Posterior vena cava (tissue), 2 donors: ENCODE measurements around the gene LTBP2. TPM values are rescaled to one million over a fixed set of nuclear protein-coding genes. Genes with fewer than 3 reads are reported as not detected.

Experiments used
- DNase-seq: peaks from one replicate; pipeline ENCODE4 v3.0.0-alpha.2; 2020; ENCODE audit warnings: low spot score
- intact Hi-C, 2 donors: fragments of 100-400 bp; cut with DNase I; formaldehyde crosslinking; loops; one replicate each; pipeline versions ENCODE4 v1.14.1 to v1.14.2; 2022 to 2023
- total RNA-seq, 2 donors: library from RNA; stranded (reverse); fragmentation: NEBNext Ultra II Directional; extraction: Animal tissue kit (Norgen Biotek cat#: 25700); gene quantifications; one replicate each; pipeline ENCODE4 v1.2.1, GENCODE V29; 2021
- donor health status: DM: yes; HTN: yes; CAD: no.
- donor health status: DM: yes; HTN: yes; CAD: no.

The LTBP2 gene
- total RNA-seq, 2 donors from 2014 or later: 141 to 168 TPM

DNA sequence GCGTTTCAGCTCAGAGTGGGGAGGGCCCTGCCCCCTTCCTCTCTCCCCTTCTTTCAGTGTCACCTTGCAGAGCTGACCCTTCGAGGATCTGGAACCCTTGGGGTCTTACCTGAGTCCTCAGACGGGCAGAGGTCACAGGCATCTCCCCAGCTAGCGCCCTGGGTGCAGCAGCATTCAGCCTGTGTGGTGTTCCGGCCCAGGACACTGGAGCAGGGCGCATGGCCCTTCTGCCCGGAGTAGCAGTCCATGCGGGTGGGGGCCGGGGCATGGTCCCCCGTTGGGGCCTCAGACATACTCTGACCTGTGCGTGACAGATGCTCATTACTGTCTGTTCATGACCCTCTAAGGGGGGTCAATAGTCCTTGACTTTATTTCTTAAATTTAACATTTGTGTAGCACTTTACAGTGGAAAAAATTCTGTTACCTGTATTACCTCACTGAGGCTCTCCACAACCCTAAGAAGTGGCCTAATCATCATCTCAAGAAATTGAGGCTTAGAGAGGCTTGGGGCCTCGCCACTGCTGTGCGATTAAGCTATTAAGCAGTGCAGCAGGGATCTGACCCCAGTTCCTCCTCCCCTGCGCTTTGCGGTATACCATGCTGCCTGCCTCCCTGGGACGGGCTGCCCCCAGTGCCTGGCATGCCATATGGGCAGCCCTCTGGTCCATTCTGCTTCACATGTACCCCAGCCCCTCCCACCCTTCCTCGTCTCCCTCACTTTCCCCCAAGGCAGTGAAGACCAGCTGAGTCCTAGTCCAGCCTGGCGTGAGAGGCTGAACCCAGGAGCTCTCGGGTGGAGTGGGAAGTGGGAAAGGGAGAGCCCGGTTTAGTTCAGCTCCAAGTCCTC, 106.9 kb downstream of the LTBP2 start:
- DNase-seq: no peak
- intact Hi-C loops: loop anchor here in 1 of 2 donors (5.0 kb wide), 1 partner anchor 102 kb away; no protein-coding TSS in a partner anchor

- no peak for DNase-seq
- intact Hi-C loops: loop anchor here in 1 of 2 donors (5.0 kb wide), 1 partner anchor 103 kb away; no protein-coding TSS in a partner anchor
Measured at GRCh38 chr14:74504412-74504811, 107.6 kb downstream of the LTBP2 start.

DNA sequence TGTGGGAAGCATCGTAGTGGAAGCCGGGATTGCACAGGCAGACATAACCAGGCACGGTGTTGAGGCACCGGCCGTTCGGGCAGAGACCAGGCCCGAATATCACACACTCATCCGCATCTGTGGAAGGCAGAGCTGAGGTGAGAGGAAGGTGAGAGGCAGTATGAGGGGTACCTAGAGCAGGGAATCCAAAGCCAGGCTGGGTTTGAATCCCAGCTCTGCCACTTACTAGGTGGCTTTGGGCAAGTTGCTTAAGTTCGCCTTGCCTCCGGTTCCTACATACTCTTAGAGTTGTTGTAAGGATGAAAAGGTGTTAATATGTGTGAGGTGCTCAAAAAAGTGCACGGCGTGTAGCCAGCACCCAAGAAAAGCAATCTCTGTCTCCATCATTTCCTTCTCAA, 108.1 kb downstream of the LTBP2 start:
- no peak for DNase-seq
- intact Hi-C loops: loop anchor here in 1 of 2 donors (5.0 kb wide), 1 partner anchor 103 kb away; no protein-coding TSS in a partner anchor

- no peak for DNase-seq
- intact Hi-C loops: loop anchor here in 1 of 2 donors (5.0 kb wide), 1 partner anchor 104 kb away; no protein-coding TSS in a partner anchor
Measured at GRCh38 chr14:74503291-74503937, 108.6 kb downstream of the LTBP2 start.

- no peak for DNase-seq
- intact Hi-C loops: loop anchor here in 1 of 2 donors (5.0 kb wide), 1 partner anchor 105 kb away; no protein-coding TSS in a partner anchor
Measured at GRCh38 chr14:74502236-74503019, 109.6 kb downstream of the LTBP2 start.

DNA sequence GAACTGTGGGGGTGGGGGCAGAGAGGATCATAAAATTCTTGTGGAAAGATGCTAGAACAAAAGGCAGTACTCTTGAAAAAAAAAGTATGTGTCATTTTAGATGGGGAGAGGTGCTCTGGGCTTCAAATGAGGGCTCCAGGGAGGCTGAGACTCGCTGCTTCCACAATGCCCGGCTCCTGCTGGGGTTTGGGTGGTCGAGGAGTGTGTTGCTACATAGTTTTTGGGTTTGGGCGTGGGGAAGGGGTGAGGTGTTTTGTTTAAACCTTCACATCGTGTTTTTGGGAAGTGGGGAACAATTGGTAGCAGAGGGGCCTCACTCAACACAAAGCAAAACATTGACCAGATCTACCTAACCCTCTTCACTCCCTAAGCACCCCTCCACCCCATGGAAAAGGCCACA, 110.3 kb downstream of the LTBP2 start:
- intact Hi-C loops: loop anchor here in 1 of 2 donors (5.0 kb wide), 1 partner anchor 106 kb away; no protein-coding TSS in a partner anchor
- DNase-seq: no peak

DNA sequence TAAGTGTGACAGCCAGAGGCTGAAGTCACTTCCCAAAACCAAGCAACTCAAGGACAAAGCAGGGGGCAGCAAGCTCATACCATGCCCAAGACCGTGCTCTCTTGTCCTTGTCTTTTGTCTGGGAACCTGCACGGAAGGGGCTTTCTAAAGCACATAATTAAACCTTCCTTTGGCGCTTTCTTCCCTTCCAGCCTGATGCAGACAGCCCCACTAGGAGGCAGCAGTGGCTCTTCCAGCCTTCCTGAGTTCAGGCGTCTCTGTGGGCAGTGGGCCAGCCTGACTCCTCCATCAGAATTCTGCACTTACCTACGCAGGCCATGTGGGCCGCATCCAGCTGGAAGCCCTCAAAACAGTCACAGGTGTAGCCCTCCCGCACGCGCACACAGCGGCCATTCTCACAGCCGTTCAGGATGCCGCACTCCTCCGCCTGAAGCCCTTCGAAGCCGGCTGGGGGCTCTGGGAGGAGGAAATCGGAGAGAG, 110.9 kb downstream of the LTBP2 start:
- peak; percentile 91 for DNase-seq
- intact Hi-C loops: loop anchor here in 1 of 2 donors (5.0 kb wide), 1 partner anchor 106 kb away; no protein-coding TSS in a partner anchor

DNA sequence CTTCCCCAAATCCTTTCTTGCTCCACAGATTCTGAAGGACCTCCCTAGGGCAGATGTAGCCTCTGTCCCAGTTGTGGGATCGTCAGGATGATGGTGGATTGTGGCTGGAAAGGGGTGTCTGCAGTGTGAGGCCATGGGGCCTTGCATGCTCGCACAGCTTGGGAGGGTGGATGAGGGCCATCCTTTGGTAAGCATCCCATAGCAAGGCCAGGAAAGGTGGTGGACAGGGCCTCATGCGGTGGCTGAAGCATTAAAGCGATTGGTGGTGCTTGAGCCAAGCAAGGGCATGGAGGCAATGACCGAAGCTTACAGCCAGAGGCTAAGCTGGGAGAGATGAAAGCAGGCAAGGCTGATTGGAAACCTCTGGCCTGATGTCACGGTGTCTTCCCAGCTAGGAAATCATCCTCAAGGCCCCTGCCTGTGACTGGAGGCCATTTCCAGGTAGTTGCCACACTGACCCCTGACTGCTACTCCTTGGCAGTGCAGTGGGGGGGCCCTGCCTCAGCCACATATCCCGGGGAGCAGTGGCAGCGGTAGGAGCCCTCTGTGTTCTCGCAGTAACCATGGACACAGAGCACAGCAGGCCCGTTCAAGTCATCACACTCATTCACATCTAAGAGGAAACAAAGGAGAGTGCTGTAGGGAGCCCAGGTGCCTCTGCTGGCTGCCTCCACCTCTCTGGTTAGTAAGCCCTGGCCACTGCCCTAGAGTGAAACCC, 111.5 kb downstream of the LTBP2 start:
- intact Hi-C loops: loop anchor here in 1 of 2 donors (5.0 kb wide), 1 partner anchor 107 kb away; no protein-coding TSS in a partner anchor
- DNase-seq: no peak

DNA sequence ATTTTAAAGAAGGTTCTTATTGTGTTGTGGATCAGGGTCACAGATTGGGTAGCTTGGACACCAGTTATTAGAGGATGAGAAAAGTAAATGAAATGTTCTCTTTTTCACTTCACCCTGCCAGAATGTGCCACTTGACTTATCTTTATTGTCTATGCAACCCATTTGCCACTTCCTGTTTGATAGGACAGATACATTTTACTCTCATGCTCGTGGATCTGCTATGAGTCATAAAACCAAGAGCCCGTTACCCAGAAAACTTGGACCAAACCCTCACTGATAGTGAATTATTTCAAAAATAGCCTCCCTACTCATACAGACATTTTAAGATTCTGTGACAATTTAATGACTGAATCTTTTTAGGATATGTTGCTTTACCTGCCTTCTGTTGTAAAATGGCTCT, 116.7 kb downstream of the LTBP2 start:
- no peak for DNase-seq
- intact Hi-C loops: no loop called here

GRCh38 chr14:74493343-74494261, 118.4 kb downstream of the LTBP2 start, which contains the start of gene ISCA2:
TSS of gene ISCA2 (plus strand) at chr14:74493765. CDS start at chr14:74493775, 10 bp downstream.
- DNase-seq: peak; percentile 100
- intact Hi-C loops: no loop called here

GRCh38 chr14:74492776-74493342, 119.2 kb downstream of the LTBP2 start, which contains the start of gene NPC2:
TSS of gene NPC2 (minus strand) at chr14:74493305. CDS start at chr14:74493274, 31 bp downstream.
- intact Hi-C loops: no loop called here
- no peak for DNase-seq

DNA sequence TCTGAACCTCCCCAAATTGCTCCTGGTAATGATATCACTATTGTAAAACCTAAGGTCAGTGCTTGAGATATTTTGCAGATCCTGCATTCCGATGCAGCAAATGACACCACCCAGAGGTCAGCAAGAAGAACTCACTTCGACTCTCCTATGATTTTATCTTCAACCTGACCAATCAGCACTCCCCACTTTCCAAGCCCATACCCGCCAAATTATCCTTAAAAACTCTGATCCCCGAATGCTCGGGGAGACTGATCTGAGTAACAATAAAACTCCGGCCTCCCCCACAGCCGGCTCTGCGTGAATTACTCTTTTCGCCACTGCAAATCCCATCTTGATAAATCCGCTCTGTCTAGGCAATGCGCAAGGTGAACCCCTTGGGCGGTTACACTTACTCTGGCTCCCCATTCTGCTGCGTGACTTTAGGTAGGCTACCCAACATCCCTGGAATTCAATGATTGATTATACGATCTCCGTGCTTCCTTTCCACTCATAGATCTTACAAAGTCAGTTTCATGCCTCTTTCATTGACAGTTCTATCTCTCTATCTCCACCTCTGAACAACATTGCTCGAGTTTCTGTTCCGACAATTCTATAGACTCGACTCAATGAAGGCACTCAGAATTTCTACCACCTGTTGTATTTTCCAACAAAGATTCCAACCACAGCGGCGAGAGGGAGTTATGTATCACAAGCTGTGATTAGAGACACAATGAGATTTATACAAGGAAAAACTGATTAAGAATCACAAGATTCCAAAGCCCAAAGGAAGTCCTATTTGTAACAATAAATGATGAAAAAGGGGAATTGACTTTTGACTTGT, 119.9 kb downstream of the LTBP2 start:
- no peak for DNase-seq
- intact Hi-C loops: no loop called here

GRCh38 chr14:74490486-74490885, 121.6 kb downstream of the LTBP2 start:
- no peak for DNase-seq
- intact Hi-C loops: no loop called here

DNA sequence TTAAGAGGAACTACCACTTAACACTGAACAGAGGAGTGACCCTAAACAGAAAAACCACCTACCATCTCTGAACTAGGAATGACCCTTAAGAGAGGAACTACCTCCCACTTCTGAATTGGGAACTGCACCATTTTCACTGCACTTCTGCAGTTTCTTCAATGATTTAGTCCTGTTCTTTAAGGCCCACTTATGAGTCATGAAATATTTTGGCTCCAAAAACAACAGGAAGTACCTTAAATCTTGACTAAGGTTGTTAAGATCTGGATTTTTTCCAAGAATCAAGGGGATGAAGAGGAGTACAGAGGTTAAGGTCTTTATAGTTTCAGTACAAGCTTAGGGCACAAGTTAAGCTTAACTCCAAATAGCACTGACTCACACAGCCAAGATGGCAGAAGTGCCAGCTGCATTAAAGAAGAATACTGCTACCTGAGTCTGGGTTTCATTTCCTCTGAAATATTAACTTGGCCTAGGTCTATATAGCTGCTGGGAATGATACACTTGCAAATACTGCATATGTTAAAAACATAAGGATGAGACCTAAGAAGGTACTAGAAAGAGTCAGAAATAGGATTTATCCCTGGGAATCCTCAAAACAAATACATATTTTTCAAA, 123.1 kb downstream of the LTBP2 start:
- no peak for DNase-seq
- intact Hi-C loops: no loop called here

DNA sequence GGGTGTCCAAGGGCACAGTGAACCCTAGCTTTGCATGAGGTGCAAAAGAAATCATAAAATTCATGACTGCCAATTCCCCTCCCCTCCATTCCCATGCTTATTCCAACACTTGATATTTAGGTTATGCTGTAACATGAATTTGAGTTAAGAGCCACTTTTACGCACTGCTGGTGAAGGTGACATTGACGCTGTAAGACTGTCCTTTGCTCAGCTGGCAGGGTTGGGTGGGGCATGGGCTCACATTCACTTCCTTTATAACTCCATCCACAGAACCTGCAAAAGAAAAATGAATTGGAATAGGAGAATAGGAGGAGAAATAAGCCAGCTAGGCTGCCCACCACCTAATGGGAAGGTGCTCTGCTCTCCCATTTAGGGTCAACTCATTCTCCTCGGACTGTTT, 125.9 kb downstream of the LTBP2 start:
- no peak for DNase-seq
- intact Hi-C loops: no loop called here

DNA sequence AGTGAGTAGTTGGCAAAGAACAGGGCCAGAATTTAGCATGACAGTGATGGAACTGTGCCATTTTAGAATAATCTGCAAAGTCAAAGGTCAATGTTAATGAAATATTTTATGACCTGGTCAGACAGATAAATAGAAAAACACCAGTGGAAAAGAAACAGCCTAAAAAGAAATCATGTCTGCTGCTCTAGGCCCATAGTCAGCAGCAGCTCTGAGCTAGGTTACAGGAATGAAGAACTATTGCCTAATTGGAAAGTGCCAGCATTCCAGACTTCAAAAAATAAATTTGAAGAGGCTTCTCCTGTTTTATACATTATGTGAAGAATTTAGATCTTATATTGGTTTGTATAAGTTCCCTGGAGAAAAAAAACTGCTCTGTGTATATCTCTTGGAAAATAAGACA, 128.7 kb downstream of the LTBP2 start:
- intact Hi-C loops: no loop called here

More for the DNA sequence above, 128.7 kb downstream of the LTBP2 start:
- DNase-seq: no peak
